ENCODE data around the gene MAP3K8. TPM values are rescaled to one million over a fixed set of nuclear protein-coding genes. Genes with fewer than 3 reads are reported as not detected.
"Not testable (repeated sequence)": the region's sequence is repeated elsewhere in the genome, so short reads cannot be mapped to it uniquely, and the experiment has no call there.

MAP3K8 gene
- total RNA-seq, 1 experiment from 2014 or later: 13.8 TPM

DNA sequence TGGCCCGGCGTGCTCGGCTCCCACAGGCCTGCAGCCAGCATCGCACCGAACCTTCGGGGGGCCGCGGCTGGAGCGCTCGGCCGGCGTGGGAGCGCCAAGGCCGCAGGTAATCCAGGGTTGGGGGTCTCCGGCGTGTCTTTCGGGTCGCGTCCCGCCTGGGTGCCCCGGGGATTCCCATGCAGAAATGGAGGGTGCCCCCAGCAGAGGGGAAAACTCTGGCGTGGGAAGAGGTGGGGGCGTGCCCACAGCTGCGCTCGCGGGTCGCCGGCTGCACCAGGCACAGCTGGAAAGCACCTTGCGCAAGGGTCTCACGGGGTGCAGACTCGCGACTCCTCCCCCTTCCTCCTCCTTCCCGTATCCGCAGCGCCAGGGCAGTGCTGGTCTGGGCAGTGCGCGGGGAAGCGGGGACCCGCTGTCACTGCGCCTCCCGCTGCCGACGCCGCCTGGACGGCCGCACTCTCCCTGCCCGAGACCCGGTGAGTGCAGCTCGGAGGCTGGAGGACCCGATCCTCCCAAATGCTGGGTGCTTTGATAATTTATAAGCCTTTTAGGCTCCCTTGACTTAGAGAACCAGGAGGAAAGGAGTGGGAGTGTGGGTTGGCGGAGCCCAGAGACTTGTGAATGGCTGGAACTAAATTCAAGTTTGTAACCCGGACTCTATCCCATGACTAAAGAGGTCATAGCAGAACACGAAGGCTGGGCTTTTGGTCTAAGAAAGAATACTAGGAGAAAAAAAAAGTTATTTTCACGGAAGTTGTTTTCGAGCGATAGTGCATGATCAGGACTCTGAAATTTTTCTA lies 489 bp downstream of the MAP3K8 start (continued):
- TF ChIP-seq, protein P1, sequence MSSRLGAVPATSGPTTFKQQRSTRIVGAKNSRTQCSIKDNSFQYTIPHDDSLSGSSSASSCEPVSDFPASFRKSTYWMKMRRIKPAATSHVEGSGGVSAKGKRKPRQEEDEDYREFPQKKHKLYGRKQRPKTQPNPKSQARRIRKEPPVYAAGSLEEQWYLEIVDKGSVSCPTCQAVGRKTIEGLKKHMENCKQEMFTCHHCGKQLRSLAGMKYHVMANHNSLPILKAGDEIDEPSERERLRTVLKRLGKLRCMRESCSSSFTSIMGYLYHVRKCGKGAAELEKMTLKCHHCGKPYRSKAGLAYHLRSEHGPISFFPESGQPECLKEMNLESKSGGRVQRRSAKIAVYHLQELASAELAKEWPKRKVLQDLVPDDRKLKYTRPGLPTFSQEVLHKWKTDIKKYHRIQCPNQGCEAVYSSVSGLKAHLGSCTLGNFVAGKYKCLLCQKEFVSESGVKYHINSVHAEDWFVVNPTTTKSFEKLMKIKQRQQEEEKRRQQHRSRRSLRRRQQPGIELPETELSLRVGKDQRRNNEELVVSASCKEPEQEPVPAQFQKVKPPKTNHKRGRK (CRISPR knock-in tag; IDR thresholded peaks at IDR 0.05; ENCODE audit: borderline replicate concordance): no peak
- TF ChIP-seq ZNF396 (CRISPR knock-in tag; IDR thresholded peaks at IDR 0.05; ENCODE audit: borderline replicate concordance) (no peak), FOXJ3 (CRISPR knock-in tag; IDR thresholded peaks at IDR 0.05; ENCODE audit: borderline replicate concordance) (no peak)

- peaks cover 13% of the 10 kb centered on the region for H3K36me3 Mint-ChIP-seq
- peaks cover 59% of the 10 kb centered on the region for H3K4me1 Mint-ChIP-seq
- DNase-seq (ENCODE audit: low spot score): no peak
- H3K9me3 Mint-ChIP-seq: no peaks in the 10 kb centered on the region
- no peak for ATAC-seq
- peak overlapping the region; percentile 90 for H3K4me3 Mint-ChIP-seq
- peaks cover 29% of the 10 kb centered on the region for H3K27me3 Mint-ChIP-seq (ENCODE audit: low read depth)
- CTCF ChIA-PET: interaction anchor here (0.5 to 2.0 kb wide), 5 partner anchors 89 to 205 kb away, joined by 3 to 8 read pairs (median 5); no protein-coding TSS in a partner anchor
- POLR2A ChIA-PET: interaction anchor here (1.1 to 3.1 kb wide), 2 partner anchors 12 to 86 kb away, joined by 5 to 19 read pairs; no protein-coding TSS in a partner anchor
- no peak for TF ChIP-seq GRHL2 (CRISPR knock-in tag; IDR thresholded peaks at IDR 0.05; ENCODE audit: insufficient replicate concordance, severe bottlenecking)
- TF ChIP-seq, protein P2, sequence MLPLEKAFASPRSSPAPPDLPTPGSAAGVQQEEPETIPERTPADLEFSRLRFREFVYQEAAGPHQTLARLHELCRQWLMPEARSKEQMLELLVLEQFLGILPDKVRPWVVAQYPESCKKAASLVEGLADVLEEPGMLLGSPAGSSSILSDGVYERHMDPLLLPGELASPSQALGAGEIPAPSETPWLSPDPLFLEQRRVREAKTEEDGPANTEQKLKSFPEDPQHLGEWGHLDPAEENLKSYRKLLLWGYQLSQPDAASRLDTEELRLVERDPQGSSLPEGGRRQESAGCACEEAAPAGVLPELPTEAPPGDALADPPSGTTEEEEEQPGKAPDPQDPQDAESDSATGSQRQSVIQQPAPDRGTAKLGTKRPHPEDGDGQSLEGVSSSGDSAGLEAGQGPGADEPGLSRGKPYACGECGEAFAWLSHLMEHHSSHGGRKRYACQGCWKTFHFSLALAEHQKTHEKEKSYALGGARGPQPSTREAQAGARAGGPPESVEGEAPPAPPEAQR (CRISPR knock-in tag; IDR thresholded peaks at IDR 0.05): no peak
- no peak for TF ChIP-seq RELA (CRISPR knock-in tag; IDR thresholded peaks at IDR 0.05; ENCODE audit: borderline replicate concordance)
- no peak for TF ChIP-seq ZNF423 (CRISPR knock-in tag; IDR thresholded peaks at IDR 0.05)
- TF ChIP-seq, protein P3, sequence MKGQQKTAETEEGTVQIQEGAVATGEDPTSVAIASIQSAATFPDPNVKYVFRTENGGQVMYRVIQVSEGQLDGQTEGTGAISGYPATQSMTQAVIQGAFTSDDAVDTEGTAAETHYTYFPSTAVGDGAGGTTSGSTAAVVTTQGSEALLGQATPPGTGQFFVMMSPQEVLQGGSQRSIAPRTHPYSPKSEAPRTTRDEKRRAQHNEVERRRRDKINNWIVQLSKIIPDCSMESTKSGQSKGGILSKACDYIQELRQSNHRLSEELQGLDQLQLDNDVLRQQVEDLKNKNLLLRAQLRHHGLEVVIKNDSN (CRISPR knock-in tag; IDR thresholded peaks at IDR 0.05): no peak
- H3K27ac Mint-ChIP-seq: peak overlapping the region; percentile 47; the same call in 1 of the 2 replicates
These were observed 1.1 kb downstream of the MAP3K8 start for GRCh38 chr10:30435073-30435422.

GRCh38 chr10:30435499-30436167 lies 1.6 kb downstream of the MAP3K8 start:
- H3K9me3 Mint-ChIP-seq; DNase-seq (ENCODE audit: low spot score); ATAC-seq: not testable (repeated sequence)
- POLR2A ChIA-PET: interaction anchor here (0.7 kb wide), 1 partner anchor 13 kb away, joined by 3 read pairs; no protein-coding TSS in a partner anchor
- Mint-ChIP-seq H3K4me3 (peak overlapping the region; percentile 90), H3K27me3 (ENCODE audit: low read depth) (peaks cover 29% of the 10 kb centered on the region), H3K4me1 (peaks cover 57% of the 10 kb centered on the region), H3K27ac (peak overlapping the region; percentile 85), H3K36me3 (peaks cover 16% of the 10 kb centered on the region)
- CTCF ChIA-PET: interaction anchor here (0.5 to 1.3 kb wide), 3 partner anchors 44 to 98 kb away, joined by 3 read pairs; no protein-coding TSS in a partner anchor

DNA sequence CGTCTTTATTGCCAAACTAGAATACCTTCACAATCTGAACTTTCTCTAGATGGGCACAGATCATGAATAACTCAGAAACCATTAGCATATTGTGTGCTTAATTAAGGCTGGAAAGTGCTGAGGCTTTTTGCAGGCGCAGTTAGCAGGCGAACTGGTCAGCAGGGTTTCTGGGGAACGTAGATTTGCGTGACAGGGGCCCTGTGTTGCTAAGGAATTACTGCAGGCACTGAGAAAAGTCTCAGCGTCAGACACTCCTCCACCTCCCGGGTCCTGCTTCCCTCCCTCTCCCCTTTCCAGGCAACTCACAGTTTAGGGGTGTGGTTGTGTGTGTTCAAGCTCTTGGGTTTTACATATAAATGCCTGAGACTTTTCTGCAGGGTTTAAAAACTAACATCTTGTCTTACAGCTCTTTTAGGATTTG lies 2.2 kb downstream of the MAP3K8 start:
- Mint-ChIP-seq H3K27ac (peak overlapping the region; percentile 85), H3K36me3 (peaks cover 16% of the 10 kb centered on the region), H3K27me3 (ENCODE audit: low read depth) (peaks cover 29% of the 10 kb centered on the region), H3K4me1 (peaks cover 51% of the 10 kb centered on the region), H3K9me3 (no peaks in the 10 kb centered on the region), H3K4me3 (peak overlapping the region; percentile 90)
- CTCF ChIA-PET: interaction anchor here (0.9 to 1.3 kb wide), 2 partner anchors 44 to 98 kb away, joined by 3 read pairs; no protein-coding TSS in a partner anchor
- ATAC-seq: peak; percentile 9; the same call in 1 of the 2 replicates
- TF ChIP-seq E2F1 (CRISPR knock-in tag; IDR thresholded peaks at IDR 0.05) (no peak), GRHL2 (CRISPR knock-in tag; IDR thresholded peaks at IDR 0.05; ENCODE audit: insufficient replicate concordance, severe bottlenecking) (no peak), PRRX2 (CRISPR knock-in tag; IDR thresholded peaks at IDR 0.05) (no peak), FOXP1 (CRISPR knock-in tag; IDR thresholded peaks at IDR 0.05; ENCODE audit: borderline replicate concordance) (no peak), ZNF396 (CRISPR knock-in tag; IDR thresholded peaks at IDR 0.05; ENCODE audit: borderline replicate concordance) (no peak), GTF2I (CRISPR knock-in tag; conservative IDR thresholded peaks at IDR 0.05) (no peak), TP53 (CRISPR knock-in tag; IDR thresholded peaks at IDR 0.05) (no peak), JUN (CRISPR knock-in tag; IDR thresholded peaks at IDR 0.05) (no peak), MYBL2 (CRISPR knock-in tag; IDR thresholded peaks at IDR 0.05) (no peak), NR1H2 (CRISPR knock-in tag; IDR thresholded peaks at IDR 0.05) (no peak)
- TF ChIP-seq, protein P4, sequence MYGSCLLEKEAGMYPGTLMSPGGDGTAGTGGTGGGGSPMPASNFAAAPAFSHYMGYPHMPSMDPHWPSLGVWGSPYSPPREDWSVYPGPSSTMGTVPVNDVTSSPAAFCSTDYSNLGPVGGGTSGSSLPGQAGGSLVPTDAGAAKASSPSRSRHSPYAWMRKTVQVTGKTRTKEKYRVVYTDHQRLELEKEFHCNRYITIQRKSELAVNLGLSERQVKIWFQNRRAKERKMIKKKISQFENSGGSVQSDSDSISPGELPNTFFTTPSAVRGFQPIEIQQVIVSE (CRISPR knock-in tag; IDR thresholded peaks at IDR 0.05; ENCODE audit: borderline replicate concordance): no peak
- TF ChIP-seq, protein P5, sequence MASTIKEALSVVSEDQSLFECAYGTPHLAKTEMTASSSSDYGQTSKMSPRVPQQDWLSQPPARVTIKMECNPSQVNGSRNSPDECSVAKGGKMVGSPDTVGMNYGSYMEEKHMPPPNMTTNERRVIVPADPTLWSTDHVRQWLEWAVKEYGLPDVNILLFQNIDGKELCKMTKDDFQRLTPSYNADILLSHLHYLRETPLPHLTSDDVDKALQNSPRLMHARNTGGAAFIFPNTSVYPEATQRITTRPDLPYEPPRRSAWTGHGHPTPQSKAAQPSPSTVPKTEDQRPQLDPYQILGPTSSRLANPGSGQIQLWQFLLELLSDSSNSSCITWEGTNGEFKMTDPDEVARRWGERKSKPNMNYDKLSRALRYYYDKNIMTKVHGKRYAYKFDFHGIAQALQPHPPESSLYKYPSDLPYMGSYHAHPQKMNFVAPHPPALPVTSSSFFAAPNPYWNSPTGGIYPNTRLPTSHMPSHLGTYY (CRISPR knock-in tag; IDR thresholded peaks at IDR 0.05): no peak
- peak; percentile 47 for DNase-seq (ENCODE audit: low spot score)
- POLR2A ChIA-PET: interaction anchor here (0.5 to 0.7 kb wide), 3 partner anchors 13 to 1625 kb away, joined by 3 to 7 read pairs (median 5); no protein-coding TSS in a partner anchor
